ENCODE measurements around the gene FOXK2.
A peak's percentile ranks its signal among the peaks of the same experiment; 100 is the strongest.
"Not testable (repeated sequence)": the region's sequence is repeated elsewhere in the genome, so short reads cannot be mapped to it uniquely, and the experiment has no call there.

FOXK2 gene

GRCh38 chr17:82582709-82583108 is 63.2 kb downstream of the FOXK2 start:
- Histone ChIP-seq H3K27me3 (ENCODE audit: control insufficient read depth in 1 of 2, insufficient read depth in 2 of 2, low read length in 2 of 2) (no peaks in the 10 kb centered on the region), H3K4me3 (ENCODE audit: low read length in 2 of 2) (no peak overlapping the region), H3K9ac (ENCODE audit: low read length in 2 of 2) (no peak overlapping the region), H3K4me1 (ENCODE audit: control insufficient read depth, insufficient read depth, low read length) (peaks cover 9% of the 10 kb centered on the region), H3K27ac (ENCODE audit: low read length) (no peak overlapping the region), H3K36me3 (ENCODE audit: control insufficient read depth in 2 of 2, insufficient read depth in 2 of 2, low read length in 2 of 2) (peaks cover 30 to 41% of the 10 kb centered on the region in 2 donors), H3K9me3 (ENCODE audit: control insufficient read depth in 2 of 2, low read length in 2 of 2) (no peaks in the 10 kb centered on the region)

- Histone ChIP-seq H3K4me3 (ENCODE audit: low read length in 2 of 2) (no peak overlapping the region), H3K27ac (ENCODE audit: low read length) (no peak overlapping the region), H3K9me3 (ENCODE audit: control insufficient read depth in 2 of 2, low read length in 2 of 2) (no peaks in the 10 kb centered on the region), H3K4me1 (ENCODE audit: control insufficient read depth, insufficient read depth, low read length) (peaks cover 19% of the 10 kb centered on the region), H3K27me3 (ENCODE audit: control insufficient read depth in 1 of 2, insufficient read depth in 2 of 2, low read length in 2 of 2) (no peaks in the 10 kb centered on the region), H3K9ac (ENCODE audit: low read length in 2 of 2) (no peak overlapping the region), H3K36me3 (ENCODE audit: control insufficient read depth in 2 of 2, insufficient read depth in 2 of 2, low read length in 2 of 2) (peaks cover 28 to 38% of the 10 kb centered on the region in 2 donors)
Observed at GRCh38 chr17:82583720-82584234, 64.2 kb downstream of the FOXK2 start.

GRCh38 chr17:82585935-82586575 is 66.5 kb downstream of the FOXK2 start:
- not testable (repeated sequence) for H3K27me3 ChIP-seq (ENCODE audit: control insufficient read depth in 1 of 2, insufficient read depth in 2 of 2, low read length in 2 of 2); H3K9me3 ChIP-seq (ENCODE audit: control insufficient read depth in 2 of 2, low read length in 2 of 2); H3K9ac ChIP-seq (ENCODE audit: low read length in 2 of 2); H3K4me3 ChIP-seq (ENCODE audit: low read length in 2 of 2)
- Histone ChIP-seq H3K4me1 (ENCODE audit: control insufficient read depth, insufficient read depth, low read length) (peaks cover 25% of the 10 kb centered on the region), H3K27ac (ENCODE audit: low read length) (peak overlapping the region; percentile 41), H3K36me3 (ENCODE audit: control insufficient read depth in 2 of 2, insufficient read depth in 2 of 2, low read length in 2 of 2) (peaks cover 24 to 36% of the 10 kb centered on the region in 2 donors)

GRCh38 chr17:82586576-82587233 is 67.2 kb downstream of the FOXK2 start:
- H3K9ac ChIP-seq (ENCODE audit: low read length in 2 of 2): no peak overlapping the region
- H3K4me1 ChIP-seq (ENCODE audit: control insufficient read depth, insufficient read depth, low read length): peaks cover 31% of the 10 kb centered on the region
- H3K27ac ChIP-seq (ENCODE audit: low read length): no peak overlapping the region
- H3K36me3 ChIP-seq (ENCODE audit: control insufficient read depth in 2 of 2, insufficient read depth in 2 of 2, low read length in 2 of 2): peaks cover 24 to 36% of the 10 kb centered on the region in 2 donors
- no peaks in the 10 kb centered on the region for H3K9me3 ChIP-seq (ENCODE audit: control insufficient read depth in 2 of 2, low read length in 2 of 2)
- no peak overlapping the region for H3K4me3 ChIP-seq (ENCODE audit: low read length in 2 of 2)
- H3K27me3 ChIP-seq (ENCODE audit: control insufficient read depth in 1 of 2, insufficient read depth in 2 of 2, low read length in 2 of 2): no peaks in the 10 kb centered on the region

GRCh38 chr17:82587234-82588086 is 67.9 kb downstream of the FOXK2 start:
- peak overlapping the region; percentile 55 for H3K27ac ChIP-seq (ENCODE audit: low read length)
- H3K36me3 ChIP-seq (ENCODE audit: control insufficient read depth in 2 of 2, insufficient read depth in 2 of 2, low read length in 2 of 2): peaks cover 24 to 30% of the 10 kb centered on the region in 2 donors
- H3K4me1 ChIP-seq (ENCODE audit: control insufficient read depth, insufficient read depth, low read length): peaks cover 36% of the 10 kb centered on the region
- no peak overlapping the region for H3K9ac ChIP-seq (ENCODE audit: low read length in 2 of 2)
- no peak overlapping the region for H3K4me3 ChIP-seq (ENCODE audit: low read length in 2 of 2)
- H3K27me3 ChIP-seq (ENCODE audit: control insufficient read depth in 1 of 2, insufficient read depth in 2 of 2, low read length in 2 of 2): no peaks in the 10 kb centered on the region
- H3K9me3 ChIP-seq (ENCODE audit: control insufficient read depth in 2 of 2, low read length in 2 of 2): no peaks in the 10 kb centered on the region

- H3K4me1 ChIP-seq (ENCODE audit: control insufficient read depth, insufficient read depth, low read length): peaks cover 46% of the 10 kb centered on the region
- no peak overlapping the region for H3K9ac ChIP-seq (ENCODE audit: low read length in 2 of 2)
- peaks cover 21 to 26% of the 10 kb centered on the region in 2 donors for H3K36me3 ChIP-seq (ENCODE audit: control insufficient read depth in 2 of 2, insufficient read depth in 2 of 2, low read length in 2 of 2)
- peak overlapping the region; percentile 55 for H3K27ac ChIP-seq (ENCODE audit: low read length)
- no peaks in the 10 kb centered on the region for H3K9me3 ChIP-seq (ENCODE audit: control insufficient read depth in 2 of 2, low read length in 2 of 2)
- H3K27me3 ChIP-seq (ENCODE audit: control insufficient read depth in 1 of 2, insufficient read depth in 2 of 2, low read length in 2 of 2): no peaks in the 10 kb centered on the region
- no peak overlapping the region for H3K4me3 ChIP-seq (ENCODE audit: low read length in 2 of 2)
Observed at GRCh38 chr17:82588266-82589175, 69.0 kb downstream of the FOXK2 start.

- Histone ChIP-seq H3K9ac (ENCODE audit: low read length in 2 of 2) (no peak overlapping the region), H3K36me3 (ENCODE audit: control insufficient read depth in 2 of 2, insufficient read depth in 2 of 2, low read length in 2 of 2) (peaks cover 14 to 19% of the 10 kb centered on the region in 2 donors), H3K4me3 (ENCODE audit: low read length in 2 of 2) (no peak overlapping the region), H3K9me3 (ENCODE audit: control insufficient read depth in 2 of 2, low read length in 2 of 2) (no peaks in the 10 kb centered on the region), H3K27me3 (ENCODE audit: control insufficient read depth in 1 of 2, insufficient read depth in 2 of 2, low read length in 2 of 2) (no peaks in the 10 kb centered on the region), H3K27ac (ENCODE audit: low read length) (peak overlapping the region; percentile 37), H3K4me1 (ENCODE audit: control insufficient read depth, insufficient read depth, low read length) (peaks cover 48% of the 10 kb centered on the region)
Observed at GRCh38 chr17:82589851-82590180, 70.3 kb downstream of the FOXK2 start.

- Histone ChIP-seq H3K27me3 (ENCODE audit: control insufficient read depth in 1 of 2, insufficient read depth in 2 of 2, low read length in 2 of 2) (no peaks in the 10 kb centered on the region), H3K4me3 (ENCODE audit: low read length in 2 of 2) (no peak overlapping the region), H3K4me1 (ENCODE audit: control insufficient read depth, insufficient read depth, low read length) (peaks cover 48% of the 10 kb centered on the region), H3K9ac (ENCODE audit: low read length in 2 of 2) (no peak overlapping the region), H3K36me3 (ENCODE audit: control insufficient read depth in 2 of 2, insufficient read depth in 2 of 2, low read length in 2 of 2) (peaks cover 14 to 19% of the 10 kb centered on the region in 2 donors), H3K27ac (ENCODE audit: low read length) (peak overlapping the region; percentile 37), H3K9me3 (ENCODE audit: control insufficient read depth in 2 of 2, low read length in 2 of 2) (no peaks in the 10 kb centered on the region)
Observed at GRCh38 chr17:82590216-82590615, 70.7 kb downstream of the FOXK2 start.

- peaks cover 14 to 19% of the 10 kb centered on the region in 2 donors for H3K36me3 ChIP-seq (ENCODE audit: control insufficient read depth in 2 of 2, insufficient read depth in 2 of 2, low read length in 2 of 2)
- H3K27me3 ChIP-seq (ENCODE audit: control insufficient read depth in 1 of 2, insufficient read depth in 2 of 2, low read length in 2 of 2): no peaks in the 10 kb centered on the region
- no peaks in the 10 kb centered on the region for H3K9me3 ChIP-seq (ENCODE audit: control insufficient read depth in 2 of 2, low read length in 2 of 2)
- peak overlapping the region; percentile 83 for H3K27ac ChIP-seq (ENCODE audit: low read length)
- peaks cover 48% of the 10 kb centered on the region for H3K4me1 ChIP-seq (ENCODE audit: control insufficient read depth, insufficient read depth, low read length)
- peak overlapping the region in 1 of 2 donors; percentile 42 for H3K9ac ChIP-seq (ENCODE audit: low read length in 2 of 2)
- H3K4me3 ChIP-seq (ENCODE audit: low read length in 2 of 2): no peak overlapping the region
Observed at GRCh38 chr17:82590881-82591539, 71.5 kb downstream of the FOXK2 start.
